Naive thymus-derived CD4-positive, alpha-beta T cell (primary cell): ENCODE data around the gene MSGN1. TPM values are rescaled to one million over a fixed set of nuclear protein-coding genes. Genes with fewer than 3 reads are reported as not detected.

Experiments
- ATAC-seq: fragments of 150-1000 bp; cut with Tn5 transposase; 2 replicates; pipeline ENCODE4 v1.10.0; 2021; ENCODE audit warnings: mild to moderate bottlenecking, moderate library complexity
- CTCF ChIA-PET: fragments of 350-600 bp; sonication (Branson Sonifier 250); formaldehyde crosslinking; loops from one replicate; lab custom pipeline; 2021; ENCODE audit warnings: antibody characterized with exemption; lab: Charles Lee
- POLR2A ChIA-PET: fragments of 350-600 bp; sonication (Branson Sonifier 250); formaldehyde crosslinking; loops from one replicate; lab custom pipeline; 2021; ENCODE audit warnings: antibody characterized with exemption, inconsistent platforms; lab: Charles Lee
- DNase-seq, 9 donors: peaks; one replicate each; pipeline versions ENCODE4 v3.0.0 to v3.0.0-alpha.2; 2020 to 2022; ENCODE audit warnings: mixed read lengths in 1 of 9
- H3K27ac ChIP-seq: one replicate; pipeline ENCODE4 v1.7.0; 2013; ENCODE audit warnings: mild to moderate bottlenecking, low read depth, low read length, moderate library complexity
- H3K27me3 ChIP-seq, 2 donors: one replicate each; pipeline ENCODE4 v1.7.0; 2013; ENCODE audit warnings: low read length in 2 of 2, mild to moderate bottlenecking in 2 of 2, moderate library complexity in 2 of 2; ENCODE audit not compliant: control insufficient read depth in 2 of 2, insufficient read depth in 2 of 2
- H3K36me3 ChIP-seq, 3 experiments: 1 replicate in 2 of 3; 2 replicates in 1 of 3; pipeline ENCODE4 v1.7.0; 2013; ENCODE audit warnings: low read length in 3 of 3, mild to moderate bottlenecking in 3 of 3, moderate library complexity in 1 of 3; ENCODE audit not compliant: insufficient read depth in 3 of 3, control insufficient read depth in 2 of 3
- H3K4me1 ChIP-seq, 2 donors: one replicate each; pipeline ENCODE4 v1.7.0; 2013; ENCODE audit warnings: low read length in 2 of 2, mild to moderate bottlenecking in 2 of 2, moderate library complexity in 1 of 2; ENCODE audit not compliant: control insufficient read depth in 2 of 2, insufficient read depth in 2 of 2
- H3K4me3 ChIP-seq: 2 replicates; pipeline ENCODE4 v1.7.0; 2013; ENCODE audit warnings: mild to moderate bottlenecking, low read length
- H3K9me3 ChIP-seq, 3 experiments: 1 replicate in 2 of 3; 2 replicates in 1 of 3; pipeline ENCODE4 v1.7.0; 2013; ENCODE audit warnings: low read length in 3 of 3; ENCODE audit not compliant: control insufficient read depth in 2 of 3
- H3K27ac Mint-ChIP-seq, 9 donors: one replicate each; pipeline ENCODE4 v1.8.0; 2020 to 2022; ENCODE audit warnings: mixed read lengths in 9 of 9, mild to moderate bottlenecking in 8 of 9, moderate library complexity in 5 of 9, inconsistent platforms in 2 of 9
- H3K27me3 Mint-ChIP-seq, 5 donors: one replicate each; pipeline ENCODE4 v1.8.0; 2021 to 2022; ENCODE audit warnings: mixed read lengths in 5 of 5, mild to moderate bottlenecking in 1 of 5
- H3K36me3 Mint-ChIP-seq, 5 donors: one replicate each; pipeline ENCODE4 v1.8.0; 2020 to 2022; ENCODE audit warnings: mixed read lengths in 5 of 5, mild to moderate bottlenecking in 3 of 5, inconsistent platforms in 1 of 5
- H3K4me1 Mint-ChIP-seq, 7 donors: one replicate each; pipeline ENCODE4 v1.8.0; 2020 to 2022; ENCODE audit warnings: mixed read lengths in 7 of 7, mild to moderate bottlenecking in 3 of 7, inconsistent platforms in 1 of 7
- H3K4me3 Mint-ChIP-seq, 10 donors: one replicate each; pipeline ENCODE4 v1.8.0; 2020 to 2022; ENCODE audit warnings: mild to moderate bottlenecking in 10 of 10, mixed read lengths in 10 of 10, moderate library complexity in 6 of 10, inconsistent platforms in 2 of 10
- H3K9me3 Mint-ChIP-seq, 11 donors: one replicate each; pipeline ENCODE4 v1.8.0; 2020 to 2022; ENCODE audit warnings: mixed read lengths in 11 of 11, mild to moderate bottlenecking in 4 of 11, inconsistent platforms in 1 of 11, moderate library complexity in 1 of 11
- intact Hi-C, 2 donors: fragments of 100-400 bp; cut with micrococcal nuclease; formaldehyde crosslinking; loops; one replicate each; pipeline ENCODE4 v1.15.1; 2023
- polyA plus RNA-seq, 2 donors: library from polyadenylated mRNA; unstranded; fragments of 300-500 nt; fragmentation: Illumina TruSeq; gene quantifications; one replicate each; pipeline ENCODE4 v1.2.3, GENCODE V29; 2021
- total RNA-seq, 6 experiments: library from RNA in 5 of 6; stranded (reverse) in 5 of 6; gene quantifications; 1 replicate in 5 of 6; 2 replicates in 1 of 6; pipeline ENCODE4 v1.2.3 and lab custom pipeline; 2021 to 2026

Gene MSGN1
- total and polyA plus RNA-seq, 7 experiments from 2014 or later = not detected

GRCh38 chr2:17786727-17787126 is 29.5 kb upstream of the MSGN1 start:
- no peak for DNase-seq
- no peaks in the 10 kb centered on the region for H3K36me3 ChIP-seq
- Mint-ChIP-seq H3K4me3 (no peak overlapping the region), H3K36me3 (peaks cover 0 to 17% (median 4%) of the 10 kb centered on the region in 5 donors), H3K4me1 (peaks cover 0 to 3% (median 0%) of the 10 kb centered on the region in 7 donors), H3K9me3 (peaks cover 0 to 12% (median 3%) of the 10 kb centered on the region in 11 donors), H3K27me3 (peaks cover 12 to 15% (median 13%) of the 10 kb centered on the region in 5 donors), H3K27ac (no peak overlapping the region)
- no peak overlapping the region for H3K4me3 ChIP-seq
- H3K27me3 ChIP-seq = peaks cover 0 to 5% of the 10 kb centered on the region in 2 donors
- CTCF ChIA-PET = no interaction called here
- H3K27ac ChIP-seq = no peak overlapping the region
- no peaks in the 10 kb centered on the region for H3K4me1 ChIP-seq
- intact Hi-C loops = no loop called here
- no peak for ATAC-seq
- no peaks in the 10 kb centered on the region for H3K9me3 ChIP-seq
- POLR2A ChIA-PET = no interaction called here

- peaks cover 15 to 31% (median 24%) of the 10 kb centered on the region in 5 donors for H3K27me3 Mint-ChIP-seq
- no peak overlapping the region for H3K27ac Mint-ChIP-seq
- Histone ChIP-seq H3K4me3 (no peak overlapping the region), H3K9me3 (no peaks in the 10 kb centered on the region), H3K4me1 (no peaks in the 10 kb centered on the region), H3K27me3 (peaks cover 0 to 6% of the 10 kb centered on the region in 2 donors), H3K27ac (no peak overlapping the region), H3K36me3 (no peaks in the 10 kb centered on the region)
- intact Hi-C loops = no loop called here
- CTCF ChIA-PET = no interaction called here
- peaks cover 0 to 7% (median 0%) of the 10 kb centered on the region in 11 donors for H3K9me3 Mint-ChIP-seq
- H3K36me3 Mint-ChIP-seq = peaks cover 0 to 6% (median 1%) of the 10 kb centered on the region in 5 donors
- DNase-seq (no peak), ATAC-seq (no peak)
- H3K4me1 Mint-ChIP-seq = peaks cover 0 to 14% (median 0%) of the 10 kb centered on the region in 7 donors
- no peak overlapping the region for H3K4me3 Mint-ChIP-seq
- POLR2A ChIA-PET = no interaction called here
Measured at GRCh38 chr2:17788773-17789172, 27.5 kb upstream of the MSGN1 start.

GRCh38 chr2:17790536-17790935 is 25.7 kb upstream of the MSGN1 start:
- intact Hi-C loops = no loop called here
- no peak for DNase-seq
- ChIA-PET POLR2A (no interaction called here), CTCF (no interaction called here)
- H3K27ac Mint-ChIP-seq = no peak overlapping the region
- H3K27me3 Mint-ChIP-seq = peaks cover 15 to 42% (median 29%) of the 10 kb centered on the region in 5 donors
- H3K9me3 ChIP-seq = no peaks in the 10 kb centered on the region
- no peak overlapping the region for H3K4me3 ChIP-seq
- H3K36me3 Mint-ChIP-seq = peaks cover 0 to 3% (median 0%) of the 10 kb centered on the region in 5 donors
- ATAC-seq = no peak
- no peak overlapping the region for H3K27ac ChIP-seq
- no peaks in the 10 kb centered on the region for H3K36me3 ChIP-seq
- H3K27me3 ChIP-seq = peaks cover 0 to 6% of the 10 kb centered on the region in 2 donors
- H3K4me3 Mint-ChIP-seq = no peak overlapping the region
- peaks cover 0 to 14% (median 0%) of the 10 kb centered on the region in 7 donors for H3K4me1 Mint-ChIP-seq
- H3K9me3 Mint-ChIP-seq = no peaks in the 10 kb centered on the region
- no peaks in the 10 kb centered on the region for H3K4me1 ChIP-seq

GRCh38 chr2:17791121-17791816 is 25.0 kb upstream of the MSGN1 start:
- Mint-ChIP-seq H3K4me3 (no peak overlapping the region), H3K27me3 (peaks cover 15 to 42% (median 31%) of the 10 kb centered on the region in 5 donors), H3K9me3 (no peaks in the 10 kb centered on the region), H3K4me1 (peaks cover 0 to 14% (median 0%) of the 10 kb centered on the region in 7 donors), H3K36me3 (no peaks in the 10 kb centered on the region), H3K27ac (no peak overlapping the region)
- Histone ChIP-seq H3K27me3 (peaks cover 0 to 6% of the 10 kb centered on the region in 2 donors), H3K36me3 (no peaks in the 10 kb centered on the region), H3K9me3 (no peaks in the 10 kb centered on the region), H3K4me1 (no peaks in the 10 kb centered on the region), H3K4me3 (no peak overlapping the region), H3K27ac (no peak overlapping the region)
- intact Hi-C loops = no loop called here
- CTCF ChIA-PET = no interaction called here
- POLR2A ChIA-PET = no interaction called here
- ATAC-seq (no peak), DNase-seq (no peak)

- Mint-ChIP-seq H3K36me3 (no peaks in the 10 kb centered on the region), H3K27ac (no peak overlapping the region), H3K4me1 (peaks cover 0 to 14% (median 0%) of the 10 kb centered on the region in 7 donors), H3K9me3 (no peaks in the 10 kb centered on the region), H3K4me3 (no peak overlapping the region), H3K27me3 (peaks cover 20 to 45% (median 31%) of the 10 kb centered on the region in 5 donors)
- Histone ChIP-seq H3K4me3 (no peak overlapping the region), H3K27ac (no peak overlapping the region), H3K36me3 (no peaks in the 10 kb centered on the region), H3K27me3 (peaks cover 0 to 6% of the 10 kb centered on the region in 2 donors), H3K9me3 (no peaks in the 10 kb centered on the region), H3K4me1 (no peaks in the 10 kb centered on the region)
- ChIA-PET POLR2A (no interaction called here), CTCF (no interaction called here)
- DNase-seq (no peak), ATAC-seq (no peak)
- intact Hi-C loops = no loop called here
Measured at GRCh38 chr2:17791817-17792130, 24.5 kb upstream of the MSGN1 start.

GRCh38 chr2:17792515-17792914 is 23.7 kb upstream of the MSGN1 start:
- intact Hi-C loops = no loop called here
- peaks cover 0 to 6% of the 10 kb centered on the region in 2 donors for H3K27me3 ChIP-seq
- Mint-ChIP-seq H3K4me3 (no peak overlapping the region), H3K27me3 (peaks cover 21 to 48% (median 32%) of the 10 kb centered on the region in 5 donors), H3K4me1 (peaks cover 0 to 14% (median 0%) of the 10 kb centered on the region in 7 donors), H3K9me3 (no peaks in the 10 kb centered on the region), H3K27ac (no peak overlapping the region), H3K36me3 (no peaks in the 10 kb centered on the region)
- POLR2A ChIA-PET = no interaction called here
- CTCF ChIA-PET = no interaction called here
- H3K27ac ChIP-seq = no peak overlapping the region
- DNase-seq (no peak), ATAC-seq (no peak)
- no peak overlapping the region for H3K4me3 ChIP-seq
- no peaks in the 10 kb centered on the region for H3K4me1 ChIP-seq
- H3K9me3 ChIP-seq = no peaks in the 10 kb centered on the region
- H3K36me3 ChIP-seq = no peaks in the 10 kb centered on the region

GRCh38 chr2:17793296-17793695 is 23.0 kb upstream of the MSGN1 start:
- H3K27me3 Mint-ChIP-seq = peaks cover 25 to 51% (median 36%) of the 10 kb centered on the region in 5 donors

More at GRCh38 chr2:17793296-17793695, 23.0 kb upstream of the MSGN1 start:
- H3K4me3 Mint-ChIP-seq = no peak overlapping the region
- H3K9me3 ChIP-seq = no peaks in the 10 kb centered on the region
- no peak overlapping the region for H3K4me3 ChIP-seq
- peaks cover 0 to 6% of the 10 kb centered on the region in 2 donors for H3K27me3 ChIP-seq
- no peaks in the 10 kb centered on the region for H3K9me3 Mint-ChIP-seq
- DNase-seq (no peak), ATAC-seq (no peak)
- H3K36me3 Mint-ChIP-seq = no peaks in the 10 kb centered on the region
- POLR2A ChIA-PET = no interaction called here
- H3K4me1 Mint-ChIP-seq = peaks cover 0 to 14% (median 0%) of the 10 kb centered on the region in 7 donors
- H3K4me1 ChIP-seq = no peaks in the 10 kb centered on the region
- CTCF ChIA-PET = no interaction called here
- no peak overlapping the region for H3K27ac Mint-ChIP-seq
- no peaks in the 10 kb centered on the region for H3K36me3 ChIP-seq
- H3K27ac ChIP-seq = no peak overlapping the region
- intact Hi-C loops = no loop called here
